KMS-11 (cell line): ENCODE results near the gene SLC35F2.

Experiments
- H2AFZ ChIP-seq: fragments of 200-600 bp; sonication (generic); 2 replicates; pipeline ENCODE4 v1.6.1; 2016; ENCODE audit warnings: antibody characterized with exemption, mixed run types, low read depth
- H3K27ac ChIP-seq: fragments of 200-600 bp; sonication (generic); 2 replicates; pipeline ENCODE4 v1.6.1; 2016; ENCODE audit warnings: mild to moderate bottlenecking, mixed run types
- H3K27me3 ChIP-seq: fragments of 200-600 bp; sonication (generic); 2 replicates; pipeline ENCODE4 v1.6.1; 2017; ENCODE audit warnings: mild to moderate bottlenecking, low read depth, mixed run types, moderate library complexity; ENCODE audit not compliant: insufficient read depth
- H3K36me3 ChIP-seq: fragments of 200-600 bp; sonication (generic); 2 replicates; pipeline ENCODE4 v1.6.1; 2017; ENCODE audit warnings: mild to moderate bottlenecking, mixed run types; ENCODE audit not compliant: insufficient read depth
- H3K4me1 ChIP-seq: fragments of 200-600 bp; sonication (generic); 2 replicates; pipeline ENCODE4 v1.6.1; 2016; ENCODE audit warnings: mild to moderate bottlenecking, low read depth, mixed run types; ENCODE audit not compliant: poor library complexity, severe bottlenecking
- H3K4me2 ChIP-seq: fragments of 200-600 bp; sonication (generic); 2 replicates; pipeline ENCODE4 v1.7.0; 2016; ENCODE audit warnings: mild to moderate bottlenecking, mixed run types
- H3K4me3 ChIP-seq: fragments of 200-600 bp; sonication (generic); IDR thresholded peaks from 2 replicates; pipeline ENCODE4 v1.6.1; 2017; ENCODE audit warnings: low read depth, low read length, mixed read lengths; ENCODE audit not compliant: insufficient read depth
- H3K79me2 ChIP-seq: fragments of 200-600 bp; sonication (generic); 2 replicates; pipeline ENCODE4 v1.6.1; 2016; ENCODE audit warnings: low read depth, mixed run types; ENCODE audit not compliant: insufficient read depth
- H3K9ac ChIP-seq: fragments of 200-600 bp; sonication (generic); 2 replicates; pipeline ENCODE4 v1.6.1; 2016; ENCODE audit warnings: mild to moderate bottlenecking, mixed run types
- H4K20me1 ChIP-seq: fragments of 200-600 bp; sonication (generic); 2 replicates; pipeline ENCODE4 v1.6.1; 2016; ENCODE audit warnings: mild to moderate bottlenecking, mixed run types; ENCODE audit not compliant: insufficient read depth
- TF ChIP-seq, protein P1 (sequence below): fragments of 200-600 bp; sonication (generic); conservative IDR thresholded peaks from 2 replicates; pipeline ENCODE4 v1.6.1; 2017; ENCODE audit warnings: low read depth, mild to moderate bottlenecking, antibody characterized with exemption, low read length, moderate library complexity, mixed read lengths

The SLC35F2 gene

DNA sequence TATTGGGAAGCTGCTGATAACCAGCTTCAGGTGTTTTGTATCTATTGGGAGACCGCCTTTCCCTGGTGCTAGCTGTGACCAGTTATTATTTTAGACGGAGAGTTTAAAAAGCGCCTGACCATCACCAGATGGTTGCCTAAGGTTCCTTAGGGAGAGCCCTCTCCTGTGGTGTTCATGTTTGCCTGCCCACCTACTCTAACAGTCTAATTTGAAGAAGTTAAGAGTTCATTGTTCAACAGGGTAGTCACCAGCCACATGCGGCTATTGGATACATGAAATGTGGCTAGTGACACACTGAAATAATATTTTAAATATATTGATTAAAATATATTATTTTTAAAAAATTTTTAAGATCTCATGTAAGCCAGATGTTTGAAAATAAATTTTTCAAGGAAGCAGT, 75.5 kb downstream of the SLC35F2 start:
- H2AFZ ChIP-seq = no peak overlapping the region
- H3K9ac ChIP-seq = no peak overlapping the region
- H3K4me2 ChIP-seq = no peak overlapping the region
- H3K27ac ChIP-seq = no peak overlapping the region
- no peaks in the 10 kb centered on the region for H3K79me2 ChIP-seq
- TF ChIP-seq, protein P1, sequence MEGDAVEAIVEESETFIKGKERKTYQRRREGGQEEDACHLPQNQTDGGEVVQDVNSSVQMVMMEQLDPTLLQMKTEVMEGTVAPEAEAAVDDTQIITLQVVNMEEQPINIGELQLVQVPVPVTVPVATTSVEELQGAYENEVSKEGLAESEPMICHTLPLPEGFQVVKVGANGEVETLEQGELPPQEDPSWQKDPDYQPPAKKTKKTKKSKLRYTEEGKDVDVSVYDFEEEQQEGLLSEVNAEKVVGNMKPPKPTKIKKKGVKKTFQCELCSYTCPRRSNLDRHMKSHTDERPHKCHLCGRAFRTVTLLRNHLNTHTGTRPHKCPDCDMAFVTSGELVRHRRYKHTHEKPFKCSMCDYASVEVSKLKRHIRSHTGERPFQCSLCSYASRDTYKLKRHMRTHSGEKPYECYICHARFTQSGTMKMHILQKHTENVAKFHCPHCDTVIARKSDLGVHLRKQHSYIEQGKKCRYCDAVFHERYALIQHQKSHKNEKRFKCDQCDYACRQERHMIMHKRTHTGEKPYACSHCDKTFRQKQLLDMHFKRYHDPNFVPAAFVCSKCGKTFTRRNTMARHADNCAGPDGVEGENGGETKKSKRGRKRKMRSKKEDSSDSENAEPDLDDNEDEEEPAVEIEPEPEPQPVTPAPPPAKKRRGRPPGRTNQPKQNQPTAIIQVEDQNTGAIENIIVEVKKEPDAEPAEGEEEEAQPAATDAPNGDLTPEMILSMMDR = no peak
- no peaks in the 10 kb centered on the region for H3K27me3 ChIP-seq
- no peak overlapping the region for H3K4me3 ChIP-seq
- H3K4me1 ChIP-seq = no peaks in the 10 kb centered on the region
- H3K36me3 ChIP-seq = no peaks in the 10 kb centered on the region
- no peaks in the 10 kb centered on the region for H4K20me1 ChIP-seq

DNA sequence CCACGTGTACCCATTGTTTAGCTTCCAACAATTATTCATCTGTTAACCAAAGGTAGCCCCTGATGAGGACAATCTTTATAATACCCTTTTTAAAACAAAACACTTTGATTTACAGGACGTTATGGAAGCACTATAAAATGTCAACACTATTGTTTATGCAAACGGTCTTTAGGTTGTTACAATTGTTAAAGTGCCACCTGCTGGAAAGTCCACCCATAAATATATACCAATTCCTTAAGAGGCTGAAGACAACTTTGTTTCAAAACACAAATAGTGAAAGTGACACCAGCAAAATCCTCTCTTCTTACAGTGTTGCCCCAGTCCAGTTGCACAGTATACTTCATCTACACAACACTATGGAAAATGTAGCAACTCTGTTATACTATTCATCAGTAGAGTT, 77.8 kb downstream of the SLC35F2 start:
- Histone ChIP-seq H3K4me2 (no peak overlapping the region), H3K9ac (no peak overlapping the region), H3K4me3 (no peak overlapping the region), H3K36me3 (no peaks in the 10 kb centered on the region), H3K79me2 (no peaks in the 10 kb centered on the region), H2AFZ (no peak overlapping the region), H3K27me3 (no peaks in the 10 kb centered on the region), H3K27ac (no peak overlapping the region), H4K20me1 (no peaks in the 10 kb centered on the region), H3K4me1 (no peaks in the 10 kb centered on the region)
- TF ChIP-seq, protein P1 = no peak

DNA sequence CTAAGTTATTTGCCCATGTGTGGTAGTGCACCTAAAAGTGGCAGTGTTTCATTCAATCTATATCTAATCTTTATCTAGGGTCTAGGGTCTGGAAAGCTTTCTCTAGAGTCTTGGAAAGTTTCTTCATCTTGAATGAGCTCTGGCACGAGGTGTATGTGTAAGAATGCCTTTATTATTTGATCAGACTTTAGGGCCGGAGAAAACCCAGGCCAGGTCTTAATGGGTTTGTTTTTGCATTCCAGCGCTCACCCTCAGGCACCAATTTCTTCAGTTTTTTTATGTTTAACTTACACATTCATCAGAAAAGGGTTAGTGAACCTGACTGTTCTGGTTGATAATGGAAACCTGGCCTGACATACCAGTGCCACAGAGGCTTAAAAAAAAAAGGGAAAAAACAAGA, 78.5 kb downstream of the SLC35F2 start:
- Histone ChIP-seq H3K79me2 (no peaks in the 10 kb centered on the region), H3K9ac (no peak overlapping the region), H3K27ac (no peak overlapping the region), H4K20me1 (no peaks in the 10 kb centered on the region), H3K36me3 (no peaks in the 10 kb centered on the region), H3K4me1 (no peaks in the 10 kb centered on the region), H2AFZ (no peak overlapping the region), H3K27me3 (no peaks in the 10 kb centered on the region), H3K4me2 (no peak overlapping the region), H3K4me3 (no peak overlapping the region)
- TF ChIP-seq, protein P1 = no peak

DNA sequence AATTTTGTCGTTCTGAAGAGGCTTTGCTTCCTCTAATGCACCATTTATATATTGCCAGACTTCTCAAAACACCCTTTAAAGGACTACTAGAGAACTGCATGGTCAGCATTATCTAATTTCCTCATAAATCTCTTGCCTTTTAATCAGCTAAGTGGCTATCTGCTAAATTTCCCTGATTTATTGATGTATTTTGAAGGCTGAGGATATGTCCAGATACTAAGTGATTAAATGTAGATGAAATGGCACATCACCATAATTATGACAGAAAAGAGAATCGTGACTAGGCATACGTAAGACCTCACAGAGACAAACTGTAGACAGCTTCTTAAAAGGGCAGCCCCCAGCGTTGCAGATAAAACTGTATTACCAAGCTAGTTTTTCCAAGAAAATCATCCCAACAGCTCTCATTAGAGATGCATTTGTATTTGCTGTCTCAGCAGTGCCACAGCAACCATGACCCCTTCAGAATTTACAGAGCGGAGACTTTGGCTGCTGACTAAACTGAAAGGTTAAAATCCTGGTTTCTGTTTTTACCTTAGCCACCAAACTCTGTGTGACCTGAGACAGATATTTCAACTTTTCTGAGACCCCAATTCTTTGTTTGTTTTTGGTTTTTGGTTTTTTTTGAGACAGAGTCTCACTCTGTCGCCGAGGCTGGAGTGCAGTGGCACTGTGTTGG, 79.6 kb downstream of the SLC35F2 start:
- TF ChIP-seq, protein P1 = no peak
- no peaks in the 10 kb centered on the region for H3K36me3 ChIP-seq
- no peak overlapping the region for H2AFZ ChIP-seq
- no peak overlapping the region for H3K4me3 ChIP-seq
- no peaks in the 10 kb centered on the region for H4K20me1 ChIP-seq
- H3K9ac ChIP-seq = no peak overlapping the region
- H3K27me3 ChIP-seq = no peaks in the 10 kb centered on the region
- H3K79me2 ChIP-seq = no peaks in the 10 kb centered on the region
- no peak overlapping the region for H3K4me2 ChIP-seq
- H3K4me1 ChIP-seq = no peaks in the 10 kb centered on the region
- H3K27ac ChIP-seq = no peak overlapping the region
